HCT116 (cell line): ENCODE data around the gene RHBDF2. TPM values are rescaled to one million over a fixed set of nuclear protein-coding genes. Genes with fewer than 3 reads are reported as not detected.

Source experiments
- ATAC-seq: fragments of 200-7000 bp; cut with Tn5 transposase; 2 replicates; pipeline ENCODE4 v1.9.1; 2020; ENCODE audit warnings: mild to moderate bottlenecking, moderate library complexity
- BruUV-seq: library from RNA; stranded (reverse); fragments of 400-500 nt; replicated peaks from 2 replicates; lab custom pipeline; 2021; lab: Mats Ljungman, UMichigan
- CTCF ChIA-PET: fragments of 300-600 bp; sonication (Branson Sonifier 250); formaldehyde crosslinking; loops from one replicate; lab custom pipeline; 2021; ENCODE audit warnings: antibody characterized with exemption; lab: Charles Lee
- POLR2A ChIA-PET: fragments of 300-600, 350-600 bp; sonication (Branson Sonifier 250); formaldehyde crosslinking; loops from one replicate; lab custom pipeline; 2021; ENCODE audit warnings: antibody characterized with exemption; lab: Charles Lee
- RAD21 ChIA-PET, 2 experiments: fragments of 300-600 bp; sonication (Branson Sonifier 250); formaldehyde crosslinking; loops; one replicate each; lab custom pipeline; 2023; ENCODE audit warnings: low total read pairs in 2 of 2; ENCODE audit not compliant: uncharacterized antibody in 2 of 2, unreplicated experiment in 2 of 2, low non-redundant PET in 1 of 2; lab: Charles Lee
- DNase-seq: peaks from one replicate; pipeline ENCODE4 v3.0.0-alpha.2; 2010; ENCODE audit warnings: low read depth, low spot score
- H2AFZ ChIP-seq: fragments of 200-600 bp; shearing (Covaris generic), sonication (generic); 2 replicates; pipeline ENCODE4 v1.6.1; 2017; ENCODE audit warnings: low read depth, mixed run types, mixed read lengths, antibody characterized with exemption, low read length; ENCODE audit not compliant: poor library complexity, severe bottlenecking
- H3K27ac ChIP-seq: 2 replicates; pipeline ENCODE4 v1.5.1; 2012; ENCODE audit warnings: low read depth, low read length
- H3K27me3 ChIP-seq: fragments of 200-600 bp; sonication (generic); 2 replicates; pipeline ENCODE4 v1.6.1; 2016; ENCODE audit warnings: mixed run types, low read length, mixed read lengths; ENCODE audit not compliant: insufficient read depth
- H3K36me3 ChIP-seq, 2 experiments: fragments of 200-500 bp in 1 of 2; fragments of 200-600 bp in 1 of 2; sonication (Bioruptor generic) in 1 of 2; sonication (generic) in 1 of 2; 2 replicates each; pipeline versions ENCODE4 v1.5.1 to v1.6.1; 2014 to 2016; ENCODE audit warnings: low read length in 2 of 2, inconsistent platforms in 1 of 2, mixed read lengths in 1 of 2, mixed run types in 1 of 2; ENCODE audit not compliant: insufficient read depth in 2 of 2, control insufficient read depth in 1 of 2
- H3K4me1 ChIP-seq, 2 experiments: fragments of 200-600 bp in 1 of 2; sonication (generic) in 1 of 2; 2 replicates each; pipeline versions ENCODE4 v1.5.1 to v1.6.1; 2012 to 2017; ENCODE audit warnings: low read length in 2 of 2, inconsistent platforms in 1 of 2, mild to moderate bottlenecking in 1 of 2, mixed read lengths in 1 of 2, mixed run types in 1 of 2, moderate library complexity in 1 of 2; ENCODE audit not compliant: insufficient read depth in 2 of 2, control insufficient read depth in 1 of 2
- H3K4me2 ChIP-seq: fragments of 200-600 bp; sonication (generic); 2 replicates; pipeline ENCODE4 v1.6.1; 2017; ENCODE audit warnings: mixed run types, low read length, mixed read lengths
- H3K4me3 ChIP-seq, 2 experiments: fragments of 200-600 bp in 1 of 2; sonication (generic) in 1 of 2; replicated peaks in 1 of 2; 2 replicates each; pipeline ENCODE4 v1.5.1; 2011 to 2016; ENCODE audit warnings: low read length in 2 of 2, control low read depth in 1 of 2, low read depth in 1 of 2, mild to moderate bottlenecking in 1 of 2, mixed read lengths in 1 of 2, mixed run types in 1 of 2
- H3K79me2 ChIP-seq: fragments of 200-600 bp; sonication (generic); 2 replicates; pipeline ENCODE4 v1.6.1; 2017; ENCODE audit warnings: mild to moderate bottlenecking, mixed run types, low read length, moderate library complexity, mixed read lengths; ENCODE audit not compliant: insufficient read depth
- H3K9ac ChIP-seq: fragments of 200-600 bp; sonication (generic); 2 replicates; pipeline ENCODE4 v1.6.1; 2016; ENCODE audit warnings: low read length, mixed read lengths
- H3K9me2 ChIP-seq: fragments of 200-600 bp; sonication (generic), shearing (Covaris generic); 2 replicates; pipeline ENCODE4 v1.6.1; 2017; ENCODE audit warnings: mixed run types, mild to moderate bottlenecking, moderate library complexity; ENCODE audit not compliant: insufficient read depth
- H3K9me3 ChIP-seq, 2 experiments: fragments of 200-500 bp in 1 of 2; fragments of 200-600 bp in 1 of 2; sonication (Bioruptor generic) in 1 of 2; sonication (generic) in 1 of 2; 2 replicates each; pipeline ENCODE4 v1.6.1; 2014 to 2017; ENCODE audit warnings: low read length in 2 of 2, mixed read lengths in 2 of 2, inconsistent platforms in 1 of 2, low read depth in 1 of 2, mild to moderate bottlenecking in 1 of 2, mixed run types in 1 of 2, moderate library complexity in 1 of 2; ENCODE audit not compliant: control insufficient read depth in 1 of 2, insufficient read depth in 1 of 2
- H4K20me1 ChIP-seq: fragments of 200-600 bp; sonication (generic), shearing (Covaris generic); 2 replicates; pipeline ENCODE4 v1.6.1; 2017; ENCODE audit warnings: mixed run types, mild to moderate bottlenecking, moderate library complexity; ENCODE audit not compliant: insufficient read depth
- EZH2phosphoT487 ChIP-seq: fragments of 200-600 bp; IDR thresholded peaks from 2 replicates; pipeline ENCODE4 v1.6.1; 2018; ENCODE audit warnings: antibody characterized with exemption, borderline replicate concordance
- POLR2A ChIP-seq: IDR thresholded peaks from 2 replicates; pipeline ENCODE4 v1.7.0; 2011; ENCODE audit warnings: borderline replicate concordance; ENCODE audit not compliant: insufficient read depth, insufficient read length; ENCODE audit errors: extremely low read depth
- SRF ChIP-seq: IDR thresholded peaks from 2 replicates; pipeline ENCODE4 v1.6.1; 2012; ENCODE audit warnings: low read depth
- TCF7L2 ChIP-seq: IDR thresholded peaks from 2 replicates; pipeline ENCODE4 v1.7.0; 2011; ENCODE audit warnings: borderline replicate concordance, inconsistent platforms; ENCODE audit not compliant: insufficient read depth, insufficient read length; ENCODE audit errors: extremely low read depth
- ZFX ChIP-seq: fragments of 450-650 bp; IDR thresholded peaks from 2 replicates; pipeline ENCODE4 v1.6.1; 2017
- intact Hi-C: fragments of 100-400 bp; cut with micrococcal nuclease; formaldehyde crosslinking; loops from 2 replicates; pipeline ENCODE4 v1.10.0; 2022
- total RNA-seq: library from RNA; stranded (reverse); gene quantifications from one replicate; pipeline ENCODE4 v1.2.1, GENCODE V29; 2021; ENCODE audit not compliant: unreplicated experiment
- TF ChIP-seq, protein P1 (sequence below): IDR thresholded peaks from 2 replicates; pipeline ENCODE4 v1.6.1; 2011; ENCODE audit warnings: mild to moderate bottlenecking, low read length, moderate library complexity; ENCODE audit not compliant: insufficient replicate concordance; ENCODE audit errors: extremely low read depth
- TF ChIP-seq, protein P2 (sequence below): IDR thresholded peaks from 2 replicates; pipeline ENCODE4 v1.6.1; 2012

The RHBDF2 gene
- total RNA-seq, 1 experiment from 2014 or later = 61.1 TPM

DNA sequence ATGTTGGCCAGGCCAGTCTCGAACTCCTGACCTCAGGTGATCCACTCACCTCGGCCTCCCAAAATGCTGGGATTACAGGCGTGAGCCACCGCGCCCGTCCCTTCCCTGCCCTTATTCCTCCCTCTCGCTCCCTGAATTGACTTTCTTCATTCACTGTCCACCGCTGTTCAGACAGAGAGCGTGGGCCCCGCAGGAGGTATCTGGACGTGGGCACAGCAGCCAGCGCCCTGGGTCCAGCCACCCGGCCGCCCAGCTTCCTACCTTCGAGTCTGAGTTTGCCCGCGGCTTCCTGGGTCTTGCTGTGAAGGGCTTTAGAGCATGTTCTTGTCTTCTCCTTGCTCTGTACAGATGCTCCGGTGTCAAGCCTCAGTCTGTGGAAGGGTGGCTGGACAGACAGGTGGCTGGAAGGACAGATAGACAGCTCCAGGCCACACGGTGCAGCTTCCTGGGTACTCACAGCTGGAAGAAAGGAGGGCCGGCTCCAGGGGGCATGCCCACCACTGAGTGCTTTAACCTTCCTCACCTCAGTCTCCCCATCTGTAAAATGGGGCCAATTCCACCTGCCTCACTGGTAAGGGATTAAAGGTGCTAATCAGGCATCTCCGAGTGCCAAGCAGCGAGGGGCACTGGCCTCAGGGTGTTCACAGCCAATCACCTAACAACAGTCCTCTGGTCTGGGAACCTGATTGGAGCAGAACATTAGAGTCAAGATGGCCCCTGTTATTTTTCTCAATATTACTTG, 13.6 kb downstream of the RHBDF2 start:
- ATAC-seq = no peak
- BruUV-seq = TSS peak; percentile 27
- H3K4me3 ChIP-seq = no peak overlapping the region
- no peak overlapping the region for H3K9ac ChIP-seq
- peaks cover 3 to 5% of the 10 kb centered on the region in 2 experiments; a peak in 1 of 4 replicates for H3K36me3 ChIP-seq
- H3K27ac ChIP-seq = no peak overlapping the region
- no peak for DNase-seq
- intact Hi-C loops = no loop called here
- no peak overlapping the region for H3K4me2 ChIP-seq
- POLR2A ChIA-PET = no interaction called here
- no peaks in the 10 kb centered on the region for H3K27me3 ChIP-seq
- peaks cover 25 to 61% of the 10 kb centered on the region in 2 experiments for H3K4me1 ChIP-seq
- no peaks in the 10 kb centered on the region; the same call in 1 of the 2 replicates for H3K79me2 ChIP-seq
- H4K20me1 ChIP-seq = no peaks in the 10 kb centered on the region
- RAD21 ChIA-PET = no interaction called here
- H3K9me2 ChIP-seq = no peaks in the 10 kb centered on the region
- CTCF ChIA-PET = interaction anchor here (0.7 to 1.4 kb wide), 2 partner anchors 76 to 214 kb away, joined by 3 to 4 read pairs; no protein-coding TSS in a partner anchor
- TF ChIP-seq ZFX (no peak), POLR2A (no peak)
- no peaks in the 10 kb centered on the region for H3K9me3 ChIP-seq
- H2AFZ ChIP-seq = no peak overlapping the region

DNA sequence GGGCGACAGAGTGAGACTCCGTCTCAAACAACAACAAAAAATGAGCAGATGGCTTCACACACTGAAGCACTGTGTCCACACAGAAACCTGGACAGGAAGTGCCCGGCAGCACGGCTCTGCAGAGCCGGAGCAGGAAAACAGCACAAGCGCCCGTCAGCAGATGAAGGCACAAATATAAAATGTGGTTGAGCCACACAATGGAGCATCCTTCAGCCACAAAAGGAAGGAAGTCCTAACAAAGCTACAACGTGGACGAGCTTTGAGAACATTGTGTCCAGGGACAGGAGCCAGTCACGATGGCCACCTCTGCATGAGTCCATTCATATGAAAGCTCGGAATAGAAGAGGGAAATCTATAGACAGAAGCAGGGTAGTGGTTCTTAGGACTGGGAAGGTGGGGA, 15.7 kb downstream of the RHBDF2 start:
- ChIA-PET CTCF (interaction anchor here (1.0 kb wide), 2 partner anchors 27 to 38 kb away, joined by 4 read pairs; no protein-coding TSS in a partner anchor), POLR2A (interaction anchor here (1.1 kb wide), 1 partner anchor 37 kb away, joined by 3 read pairs; no protein-coding TSS in a partner anchor), RAD21 (no interaction called here)
- Histone ChIP-seq H3K9me3 (no peaks in the 10 kb centered on the region), H3K9me2 (no peaks in the 10 kb centered on the region), H3K36me3 (peaks cover 5 to 6% of the 10 kb centered on the region in 2 experiments; a peak in 1 of 4 replicates), H3K4me2 (peak overlapping the region; percentile 42), H3K9ac (no peak overlapping the region), H3K27ac (peak overlapping the region; percentile 16), H2AFZ (no peak overlapping the region), H3K4me3 (no peak overlapping the region), H3K79me2 (no peaks in the 10 kb centered on the region; the same call in 1 of the 2 replicates), H3K4me1 (peaks cover 25 to 44% of the 10 kb centered on the region in 2 experiments), H4K20me1 (no peaks in the 10 kb centered on the region), H3K27me3 (no peaks in the 10 kb centered on the region)
- intact Hi-C loops = no loop called here
- TF ChIP-seq, protein P1, sequence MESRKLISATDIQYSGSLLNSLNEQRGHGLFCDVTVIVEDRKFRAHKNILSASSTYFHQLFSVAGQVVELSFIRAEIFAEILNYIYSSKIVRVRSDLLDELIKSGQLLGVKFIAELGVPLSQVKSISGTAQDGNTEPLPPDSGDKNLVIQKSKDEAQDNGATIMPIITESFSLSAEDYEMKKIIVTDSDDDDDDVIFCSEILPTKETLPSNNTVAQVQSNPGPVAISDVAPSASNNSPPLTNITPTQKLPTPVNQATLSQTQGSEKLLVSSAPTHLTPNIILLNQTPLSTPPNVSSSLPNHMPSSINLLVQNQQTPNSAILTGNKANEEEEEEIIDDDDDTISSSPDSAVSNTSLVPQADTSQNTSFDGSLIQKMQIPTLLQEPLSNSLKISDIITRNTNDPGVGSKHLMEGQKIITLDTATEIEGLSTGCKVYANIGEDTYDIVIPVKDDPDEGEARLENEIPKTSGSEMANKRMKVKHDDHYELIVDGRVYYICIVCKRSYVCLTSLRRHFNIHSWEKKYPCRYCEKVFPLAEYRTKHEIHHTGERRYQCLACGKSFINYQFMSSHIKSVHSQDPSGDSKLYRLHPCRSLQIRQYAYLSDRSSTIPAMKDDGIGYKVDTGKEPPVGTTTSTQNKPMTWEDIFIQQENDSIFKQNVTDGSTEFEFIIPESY = no peak
- TF ChIP-seq TCF7L2 (no peak), EZH2phosphoT487 (no peak), SRF (no peak)
- TF ChIP-seq, protein P2, sequence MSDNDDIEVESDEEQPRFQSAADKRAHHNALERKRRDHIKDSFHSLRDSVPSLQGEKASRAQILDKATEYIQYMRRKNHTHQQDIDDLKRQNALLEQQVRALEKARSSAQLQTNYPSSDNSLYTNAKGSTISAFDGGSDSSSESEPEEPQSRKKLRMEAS = no peak
- BruUV-seq = no TSS peak
- DNase-seq = no peak
- ATAC-seq = no peak
